Stimulated activated CD4-positive, alpha-beta T cell treated with anti-CD3 and anti-CD28 coated beads, Interleukin-12 subunit alpha, Interleukin-12 subunit beta, amount 100 ng/mL, for 4 hours (primary cell): ENCODE measurements around the gene CCR7.
"Not testable (repeated sequence)": the region's sequence is repeated elsewhere in the genome, so short reads cannot be mapped to it uniquely, and the experiment has no call there.

Source experiments
- DNase-seq: peaks from one replicate; pipeline ENCODE4 v3.0.0-alpha.2; 2020

The CCR7 gene

GRCh38 chr17:40548982-40549685, 16.1 kb downstream of the CCR7 start:
- DNase-seq = no peak

DNA sequence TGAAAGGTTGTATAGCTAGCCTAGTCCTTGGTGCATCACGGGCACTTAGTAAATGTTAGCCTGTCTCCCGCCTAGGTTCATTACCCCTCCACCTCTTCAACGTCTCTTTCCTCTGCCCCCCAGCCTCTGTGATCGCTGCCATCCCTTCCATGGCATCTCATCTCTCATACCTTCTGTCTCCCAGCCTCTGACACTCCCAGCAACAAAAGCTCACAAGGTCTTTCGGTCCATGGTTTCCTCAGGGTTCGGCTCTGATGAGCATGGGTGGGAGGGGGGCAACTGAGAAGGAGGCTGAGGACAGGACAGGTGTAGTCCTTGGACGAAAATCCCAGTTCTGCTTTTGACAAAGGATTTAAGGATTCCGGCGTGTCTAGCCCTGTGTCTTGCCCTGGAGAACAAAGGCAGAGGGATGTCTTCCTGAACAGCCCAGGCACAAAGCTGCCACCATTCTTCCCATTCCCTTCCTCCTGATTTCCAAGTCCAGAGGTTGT, 16.7 kb downstream of the CCR7 start:
- DNase-seq = no peak

- DNase-seq = no peak
Observed at GRCh38 chr17:40547785-40548478, 17.3 kb downstream of the CCR7 start.

GRCh38 chr17:40547079-40547784, 18.0 kb downstream of the CCR7 start:
- no peak for DNase-seq

DNA sequence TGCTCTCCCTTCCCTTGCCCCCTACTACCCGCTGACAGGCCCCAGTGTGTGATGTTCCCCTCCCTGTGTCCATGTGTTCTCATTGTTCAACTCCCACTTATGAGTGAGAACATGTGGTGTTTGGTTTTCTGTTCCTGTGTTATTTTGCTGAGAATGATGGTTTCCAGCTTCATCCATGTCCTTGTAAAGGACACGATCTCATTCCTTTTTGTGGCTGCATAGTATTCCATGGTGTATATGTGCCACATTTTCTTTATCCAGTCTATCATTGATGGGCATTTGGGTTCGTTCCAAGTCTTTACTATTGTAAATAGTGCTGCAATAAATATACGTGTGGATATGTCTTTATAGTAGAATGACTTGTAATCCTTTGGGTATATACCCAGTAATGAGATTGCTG, 18.8 kb downstream of the CCR7 start:
- not testable (repeated sequence) for DNase-seq

DNA sequence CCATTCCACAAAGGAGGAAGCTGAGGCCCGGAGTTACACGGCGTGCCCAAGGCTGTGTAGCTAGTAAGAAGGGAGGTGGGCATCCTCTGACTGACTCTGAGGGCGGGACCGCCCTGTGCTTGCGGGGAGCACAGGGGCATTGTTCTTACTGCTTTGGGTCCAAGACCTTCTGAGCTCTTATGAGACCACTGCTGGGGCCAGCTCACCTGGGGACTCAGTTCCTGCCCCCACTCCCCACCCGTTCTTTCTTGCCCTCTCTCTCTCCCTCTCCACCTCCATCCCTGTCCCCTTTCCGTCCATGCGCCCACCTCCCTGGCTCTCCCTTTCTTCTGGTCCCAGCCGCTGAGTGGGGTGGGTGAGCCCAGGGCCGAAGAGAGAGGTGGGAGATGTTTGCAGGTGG, 19.6 kb downstream of the CCR7 start:
- DNase-seq = no peak

- DNase-seq = no peak
Observed at GRCh38 chr17:40542558-40543411, 22.5 kb downstream of the CCR7 start.

DNA sequence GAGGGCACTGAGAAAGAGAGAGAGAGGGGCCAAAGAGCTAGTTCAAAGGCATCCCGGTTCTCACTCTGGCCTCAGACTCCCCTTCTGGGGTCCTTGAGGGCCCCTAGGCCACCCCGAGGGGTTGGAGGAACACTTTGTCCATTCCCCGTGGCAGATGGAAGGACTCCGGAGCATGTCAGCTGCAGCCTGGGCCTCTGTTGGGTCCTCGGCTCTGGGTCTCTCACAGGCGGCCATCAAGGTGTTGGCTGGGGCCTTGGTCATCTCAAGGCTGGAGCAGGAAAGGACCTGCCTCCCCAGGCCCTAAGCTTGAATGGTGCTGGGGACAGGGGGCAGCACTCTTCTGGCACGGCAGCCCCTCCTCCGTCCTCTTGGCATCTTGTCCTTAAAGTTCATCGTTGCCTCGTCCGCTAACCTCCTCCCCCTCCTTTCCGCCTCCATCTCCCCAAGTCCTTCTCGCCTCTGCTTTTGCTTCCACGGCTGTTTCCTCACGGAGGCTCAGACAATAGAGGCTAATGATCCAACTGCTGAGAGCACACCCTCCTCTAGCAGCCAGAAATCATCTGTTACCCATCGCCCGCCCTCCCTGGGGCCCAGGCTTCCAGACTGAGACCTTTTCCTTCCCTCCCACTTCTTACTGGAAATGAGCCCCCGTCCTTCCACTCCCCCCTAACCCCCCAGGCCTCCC, 23.3 kb downstream of the CCR7 start:
- DNase-seq = no peak

GRCh38 chr17:40541060-40541872, 24.0 kb downstream of the CCR7 start:
- DNase-seq = no peak

GRCh38 chr17:40540448-40540847, 24.8 kb downstream of the CCR7 start:
- no peak for DNase-seq

GRCh38 chr17:40539711-40540411, 25.4 kb downstream of the CCR7 start:
- no peak for DNase-seq

GRCh38 chr17:40538936-40539705, 26.2 kb downstream of the CCR7 start:
- no peak for DNase-seq

GRCh38 chr17:40538019-40538935, 27.0 kb downstream of the CCR7 start:
- no peak for DNase-seq

- DNase-seq = no peak
Observed at GRCh38 chr17:40536295-40537171, 28.7 kb downstream of the CCR7 start.

- DNase-seq = no peak
Observed at GRCh38 chr17:40535924-40536294, 29.4 kb downstream of the CCR7 start.

DNA sequence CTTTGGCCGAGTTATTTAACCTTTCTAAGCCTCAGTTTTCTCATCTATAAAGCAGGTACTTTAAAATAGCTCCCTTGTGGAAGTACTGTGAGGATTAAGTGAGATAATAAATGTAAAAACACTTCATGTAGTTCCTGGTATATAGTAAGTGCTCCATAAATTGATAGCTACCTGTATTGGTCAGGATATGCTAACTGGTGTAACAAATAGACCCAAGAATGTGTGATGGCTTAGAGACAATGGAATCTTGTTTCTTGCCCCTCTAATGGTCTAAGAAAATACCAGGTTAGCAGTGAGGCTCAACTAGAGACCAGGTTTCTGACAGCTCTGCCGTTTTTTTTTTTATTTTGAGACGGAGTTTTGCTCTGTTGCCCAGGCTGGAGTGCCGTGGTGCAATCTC, 29.8 kb downstream of the CCR7 start:
- no peak for DNase-seq

DNA sequence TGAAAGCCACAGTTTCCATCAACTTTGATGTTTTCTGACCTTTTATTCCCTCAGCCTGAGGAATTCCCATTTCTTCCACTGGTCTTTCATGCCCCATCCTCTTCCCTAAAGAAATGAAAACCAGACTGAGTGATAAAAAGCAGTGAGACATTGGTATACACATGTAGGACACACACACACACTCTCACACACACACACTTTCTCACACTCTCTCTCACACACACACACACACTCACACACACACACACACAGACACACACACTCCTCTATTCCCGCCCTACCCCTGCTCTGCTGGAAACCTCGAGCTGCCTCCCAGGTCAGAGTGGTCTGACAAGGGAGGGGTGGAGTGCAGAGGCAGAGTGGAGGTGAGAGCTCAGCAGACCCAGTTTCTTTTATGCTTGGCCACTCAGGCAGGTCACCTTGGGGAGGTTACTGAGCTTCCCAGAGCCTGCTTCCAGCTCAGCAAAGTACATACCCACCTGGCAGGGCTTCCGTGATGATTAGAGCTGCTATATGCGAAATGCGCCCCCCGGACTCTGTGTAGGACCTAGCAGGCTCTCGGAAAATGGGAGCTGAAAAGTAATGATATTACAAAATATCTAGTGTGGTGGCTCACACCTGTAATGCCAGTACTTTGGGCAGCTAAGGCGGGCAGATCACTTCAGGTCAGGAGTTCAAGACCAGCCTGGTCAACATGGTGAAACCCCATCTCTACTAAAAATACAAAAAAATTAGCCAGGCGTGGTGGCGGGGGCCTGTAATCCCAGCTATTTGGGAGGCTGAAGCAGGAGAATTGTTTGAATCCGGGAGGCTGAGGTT, 30.7 kb downstream of the CCR7 start:
- no peak for DNase-seq
